GM18505 (cell line): ENCODE results near the gene DYNC2LI1.

ENCODE experiments used
- ATAC-seq: cut with Tn5 transposase; IDR thresholded peaks from one replicate; pipeline ENCODE4 v1.9.1; 2021; ENCODE audit not compliant: unreplicated experiment
- POLR2A ChIP-seq: IDR thresholded peaks from 4 replicates; pipeline ENCODE4 v1.6.1; 2011; ENCODE audit warnings: borderline replicate concordance; ENCODE audit not compliant: insufficient read depth, insufficient read length; ENCODE audit errors: extremely low read depth

The DYNC2LI1 gene

GRCh38 chr2:43791035-43791765 is 17.4 kb downstream of the DYNC2LI1 start:
- no peak for TF ChIP-seq POLR2A
- ATAC-seq = no peak

GRCh38 chr2:43792653-43793052 is 18.8 kb downstream of the DYNC2LI1 start:
- TF ChIP-seq POLR2A = no peak
- ATAC-seq = no peak

GRCh38 chr2:43794956-43795355 is 21.1 kb downstream of the DYNC2LI1 start:
- ATAC-seq = no peak
- no peak for TF ChIP-seq POLR2A

GRCh38 chr2:43796206-43796605 is 22.4 kb downstream of the DYNC2LI1 start:
- no peak for TF ChIP-seq POLR2A
- no peak for ATAC-seq

GRCh38 chr2:43798300-43798699 is 24.5 kb downstream of the DYNC2LI1 start:
- no peak for TF ChIP-seq POLR2A
- no peak for ATAC-seq

GRCh38 chr2:43800894-43801293 is 27.1 kb downstream of the DYNC2LI1 start:
- no peak for TF ChIP-seq POLR2A
- no peak for ATAC-seq

- no peak for TF ChIP-seq POLR2A
- ATAC-seq = no peak
These were observed 28.3 kb downstream of the DYNC2LI1 start for GRCh38 chr2:43802135-43802534.

GRCh38 chr2:43803113-43803512 is 29.3 kb downstream of the DYNC2LI1 start:
- ATAC-seq = no peak

GRCh38 chr2:43806719-43807031 is 32.8 kb downstream of the DYNC2LI1 start:
- TF ChIP-seq POLR2A = no peak
- ATAC-seq = no peak

More at GRCh38 chr2:43803113-43803512, 29.3 kb downstream of the DYNC2LI1 start:
- TF ChIP-seq POLR2A = no peak

GRCh38 chr2:43810452-43810851 is 36.6 kb downstream of the DYNC2LI1 start:
- TF ChIP-seq POLR2A = no peak
- ATAC-seq = no peak

- no peak for TF ChIP-seq POLR2A
- no peak for ATAC-seq
These were observed 37.0 kb downstream of the DYNC2LI1 start for GRCh38 chr2:43810888-43811287.

- ATAC-seq = no peak
- TF ChIP-seq POLR2A = no peak
These were observed 38.2 kb downstream of the DYNC2LI1 start for GRCh38 chr2:43812006-43812405.

- ATAC-seq = no peak
- TF ChIP-seq POLR2A = no peak
These were observed 39.1 kb downstream of the DYNC2LI1 start for GRCh38 chr2:43812947-43813346.

GRCh38 chr2:43814711-43815110 is 40.9 kb downstream of the DYNC2LI1 start:
- no peak for ATAC-seq
- TF ChIP-seq POLR2A = no peak

GRCh38 chr2:43818761-43819160 is 44.9 kb downstream of the DYNC2LI1 start:
- ATAC-seq = no peak
- no peak for TF ChIP-seq POLR2A
